PC-3 (cell line): Measurements from ENCODE around the gene FRMPD1. TPM values are rescaled to one million over a fixed set of nuclear protein-coding genes. Genes with fewer than 3 reads are reported as not detected.

Experiments
- ATAC-seq: fragments of 200-7000 bp; cut with Tn5 transposase; 2 replicates; pipeline ENCODE4 v1.9.1; 2020; ENCODE audit warnings: mild to moderate bottlenecking, moderate library complexity
- BruUV-seq: library from RNA; stranded (reverse); fragments of 400-500 nt; replicated peaks from 2 replicates; lab custom pipeline; 2021; lab: Mats Ljungman, UMichigan
- CTCF ChIA-PET: fragments of 300-600 bp; sonication (Branson Sonifier 250); formaldehyde crosslinking; loops from one replicate; lab custom pipeline; 2022; ENCODE audit warnings: antibody characterized with exemption; lab: Charles Lee
- POLR2A ChIA-PET: fragments of 300-600 bp; sonication (Branson Sonifier 250); formaldehyde crosslinking; loops from one replicate; lab custom pipeline; 2022; ENCODE audit warnings: antibody characterized with exemption; ENCODE audit not compliant: unreplicated experiment; lab: Charles Lee
- DNase-seq: peaks from one replicate; pipeline ENCODE4 v3.0.0-alpha.2; 2015
- H2AFZ ChIP-seq: fragments of 300-600 bp; sonication (generic); 2 replicates; pipeline ENCODE4 v1.6.0; 2016; ENCODE audit warnings: antibody characterized with exemption, low read length
- H3F3A ChIP-seq: fragments of 300-600 bp; sonication (generic); one replicate; pipeline ENCODE4 v1.6.0; 2017; ENCODE audit warnings: antibody characterized with exemption, low read length, control low read depth, mild to moderate bottlenecking; ENCODE audit not compliant: unreplicated experiment
- H3K27ac ChIP-seq: fragments of 300-600 bp; sonication (generic); 2 replicates; pipeline ENCODE4 v1.5.1; 2016; ENCODE audit warnings: mild to moderate bottlenecking, low read length
- H3K27me3 ChIP-seq: fragments of 300-600 bp; sonication (generic); 2 replicates; pipeline ENCODE4 v1.6.1; 2016; ENCODE audit warnings: low read length, mixed read lengths
- H3K36me3 ChIP-seq: fragments of 300-600 bp; sonication (generic); 2 replicates; pipeline ENCODE4 v1.6.1; 2016; ENCODE audit warnings: low read depth, mixed run types, low read length, mixed read lengths
- H3K4me1 ChIP-seq: fragments of 300-600 bp; sonication (generic); 2 replicates; pipeline ENCODE4 v1.5.1; 2016; ENCODE audit warnings: low read length; ENCODE audit not compliant: insufficient read depth
- H3K4me2 ChIP-seq: fragments of 300-600 bp; sonication (generic); 2 replicates; pipeline ENCODE4 v1.6.0; 2016; ENCODE audit warnings: low read length
- H3K4me3 ChIP-seq: fragments of 300-600 bp; sonication (generic); 2 replicates; pipeline ENCODE4 v1.5.1; 2016; ENCODE audit warnings: mild to moderate bottlenecking, low read length, mixed read lengths
- H3K79me2 ChIP-seq: fragments of 300-600 bp; sonication (generic); 2 replicates; pipeline ENCODE4 v1.6.1; 2017; ENCODE audit warnings: low read length, mixed read lengths
- H3K9ac ChIP-seq: fragments of 300-600 bp; sonication (generic); 2 replicates; pipeline ENCODE4 v1.6.0; 2016; ENCODE audit warnings: mild to moderate bottlenecking, low read length
- H3K9me2 ChIP-seq: fragments of 300-600 bp; sonication (generic); replicated peaks from 2 replicates; pipeline ENCODE4 v1.6.1; 2016; ENCODE audit warnings: mixed run types, low read length, mixed read lengths
- H3K9me3 ChIP-seq: fragments of 300-600 bp; sonication (generic); 2 replicates; pipeline ENCODE4 v1.6.1; 2016; ENCODE audit warnings: low read length, mixed read lengths
- H4K20me1 ChIP-seq: fragments of 300-600 bp; sonication (generic); 2 replicates; pipeline ENCODE4 v1.6.1; 2016; ENCODE audit warnings: low read length, mixed read lengths
- CTCF ChIP-seq: fragments of 300-600 bp; sonication (generic); conservative IDR thresholded peaks from 2 replicates; pipeline ENCODE4 v1.5.1; 2017; ENCODE audit warnings: antibody characterized with exemption, low read depth, mild to moderate bottlenecking, low read length
- EZH2 ChIP-seq: fragments of 300-600 bp; sonication (generic); IDR thresholded peaks from one replicate; pipeline ENCODE4 v1.6.1; 2017; ENCODE audit warnings: antibody characterized with exemption, mild to moderate bottlenecking, low read length; ENCODE audit not compliant: unreplicated experiment
- EZH2phosphoT487 ChIP-seq: fragments of 300-600 bp; sonication (generic); IDR thresholded peaks from 2 replicates; pipeline ENCODE4 v1.6.1; 2018; ENCODE audit warnings: mild to moderate bottlenecking, antibody characterized with exemption, low read length, borderline replicate concordance
- intact Hi-C: fragments of 100-400 bp; cut with micrococcal nuclease; formaldehyde crosslinking; loops from 2 replicates; pipeline ENCODE4 v1.9.0; 2023
- total RNA-seq: library from RNA; depleted of rRNA; stranded (reverse); fragments of >200 nt; gene quantifications from 2 replicates; pipeline ENCODE4 v1.2.3, GENCODE V29; 2014

FRMPD1 gene
- total RNA-seq, 1 experiment from 2014 or later = not detected

GRCh38 chr9:37769306-37769705 lies 118.6 kb downstream of the FRMPD1 start:
- no peak for DNase-seq
- intact Hi-C loops = no loop called here
- Histone ChIP-seq H2AFZ (no peak overlapping the region), H3K27me3 (no peaks in the 10 kb centered on the region), H3K36me3 (no peaks in the 10 kb centered on the region), H3F3A (no peaks in the 10 kb centered on the region), H3K9me2 (no peaks in the 10 kb centered on the region), H3K9me3 (no peaks in the 10 kb centered on the region), H3K79me2 (no peaks in the 10 kb centered on the region), H4K20me1 (no peaks in the 10 kb centered on the region), H3K4me3 (no peak overlapping the region), H3K27ac (no peak overlapping the region), H3K4me2 (no peak overlapping the region), H3K4me1 (no peaks in the 10 kb centered on the region), H3K9ac (no peak overlapping the region)
- ATAC-seq = no peak
- CTCF ChIA-PET = no interaction called here
- TF ChIP-seq EZH2phosphoT487 (no peak), EZH2 (no peak), CTCF (no peak)
- BruUV-seq = no TSS peak
- POLR2A ChIA-PET = no interaction called here

- no peaks in the 10 kb centered on the region for H3K9me3 ChIP-seq
- H3K9ac ChIP-seq = no peak overlapping the region
- DNase-seq = no peak
- H3F3A ChIP-seq = no peaks in the 10 kb centered on the region
- no peak for ATAC-seq
- no peak overlapping the region for H3K4me3 ChIP-seq
- no peak overlapping the region for H3K4me2 ChIP-seq
- no peaks in the 10 kb centered on the region for H3K27me3 ChIP-seq
- no TSS peak for BruUV-seq
- no peaks in the 10 kb centered on the region for H4K20me1 ChIP-seq
- ChIA-PET CTCF (interaction anchor here (0.6 kb wide), 1 partner anchor 27 kb away, joined by 10 read pairs; no protein-coding TSS in a partner anchor), POLR2A (no interaction called here)
- H3K4me1 ChIP-seq = peaks cover 6% of the 10 kb centered on the region
- no peak overlapping the region for H2AFZ ChIP-seq
- no peaks in the 10 kb centered on the region for H3K9me2 ChIP-seq
- TF ChIP-seq CTCF (no peak), EZH2 (no peak), EZH2phosphoT487 (no peak)
- intact Hi-C loops = no loop called here
- no peak overlapping the region for H3K27ac ChIP-seq
- no peaks in the 10 kb centered on the region for H3K79me2 ChIP-seq
- no peaks in the 10 kb centered on the region for H3K36me3 ChIP-seq
Observed at GRCh38 chr9:37769995-37770394, 119.2 kb downstream of the FRMPD1 start.

GRCh38 chr9:37775216-37775919 lies 124.6 kb downstream of the FRMPD1 start:
- Histone ChIP-seq H3K4me1 (peaks cover 16% of the 10 kb centered on the region), H3F3A (no peaks in the 10 kb centered on the region), H3K9me2 (no peaks in the 10 kb centered on the region), H3K27me3 (no peaks in the 10 kb centered on the region), H2AFZ (no peak overlapping the region), H3K27ac (peak overlapping the region; percentile 51), H4K20me1 (no peaks in the 10 kb centered on the region), H3K9me3 (no peaks in the 10 kb centered on the region), H3K9ac (no peak overlapping the region), H3K4me2 (no peak overlapping the region), H3K36me3 (peaks cover 25% of the 10 kb centered on the region), H3K79me2 (no peaks in the 10 kb centered on the region), H3K4me3 (no peak overlapping the region)
- TF ChIP-seq EZH2phosphoT487 (no peak), CTCF (no peak), EZH2 (no peak)
- intact Hi-C loops = loop anchor here (5.0 kb wide), 1 partner anchor 67 kb away; no protein-coding TSS in a partner anchor
- ATAC-seq (peak; percentile 32), DNase-seq (peak; percentile 33)
- no TSS peak for BruUV-seq
- ChIA-PET CTCF (no interaction called here), POLR2A (no interaction called here)
